HEK293 (cell line): ENCODE measurements around the gene SLC25A18.

Experiments
- CTCF ChIA-PET: fragments of 350-600 bp; formaldehyde crosslinking; extraction: SDS; loops from one replicate; lab custom pipeline; 2021; ENCODE audit warnings: antibody characterized with exemption; lab: Yijun Ruan, JAX
- POLR2A ChIA-PET: fragments of 300-600 bp; formaldehyde crosslinking; extraction: SDS; loops from one replicate; lab custom pipeline; 2020; ENCODE audit warnings: antibody characterized with exemption, inconsistent platforms; lab: Yijun Ruan, JAX
- H3K27ac ChIP-seq: fragments of 200-500 bp; sonication (Bioruptor generic); 2 replicates; pipeline ENCODE4 v1.5.1; 2014; ENCODE audit warnings: low read depth, low read length, control low read depth, inconsistent platforms; ENCODE audit errors: extremely low read depth
- H3K36me3 ChIP-seq, 2 experiments: fragments of 200-500 bp in 1 of 2; sonication (Bioruptor generic) in 1 of 2; 1 replicate in 1 of 2; 2 replicates in 1 of 2; pipeline ENCODE4 v1.5.1; 2014 to 2017; ENCODE audit warnings: inconsistent platforms in 2 of 2, low read length in 2 of 2; ENCODE audit not compliant: control insufficient read depth in 2 of 2, insufficient read depth in 1 of 2
- H3K4me1 ChIP-seq: fragments of 200-500 bp; sonication (Bioruptor generic); 2 replicates; pipeline ENCODE4 v1.5.1; 2014; ENCODE audit warnings: mild to moderate bottlenecking, low read length, inconsistent platforms; ENCODE audit not compliant: control insufficient read depth, insufficient read depth
- H3K4me3 ChIP-seq: 2 replicates; pipeline ENCODE4 v1.5.1; 2011; ENCODE audit warnings: low read depth, mild to moderate bottlenecking, control low read depth, low read length, moderate library complexity
- H3K9me3 ChIP-seq: fragments of 200-500 bp; sonication (Bioruptor generic); 2 replicates; pipeline ENCODE4 v1.5.1; 2014; ENCODE audit warnings: low read depth, low read length, inconsistent platforms; ENCODE audit not compliant: control insufficient read depth, insufficient read depth
- BCL11B ChIP-seq: fragments of 450-650 bp; formaldehyde crosslinking; IDR thresholded peaks from 2 replicates; pipeline ENCODE4 v1.5.1; 2016; ENCODE audit warnings: low read depth, missing biosample characterization, missing genetic modification characterization
- CTCF ChIP-seq: fragments of 450-650 bp; formaldehyde crosslinking; IDR thresholded peaks from 2 replicates; pipeline ENCODE4 v1.5.1; 2016; ENCODE audit warnings: missing biosample characterization, missing genetic modification characterization
- GFI1B ChIP-seq: fragments of 450-650 bp; formaldehyde crosslinking; IDR thresholded peaks from 2 replicates; pipeline ENCODE4 v1.5.1; 2016; ENCODE audit warnings: missing biosample characterization, missing genetic modification characterization
- MYNN ChIP-seq: fragments of 450-650 bp; formaldehyde crosslinking; IDR thresholded peaks from 2 replicates; pipeline ENCODE4 v1.5.1; 2016; ENCODE audit warnings: missing biosample characterization, missing genetic modification characterization, borderline replicate concordance
- PRDM10 ChIP-seq: fragments of 450-650 bp; formaldehyde crosslinking; IDR thresholded peaks from 2 replicates; pipeline ENCODE4 v1.5.1; 2016; ENCODE audit warnings: missing biosample characterization, missing genetic modification characterization
- RBAK ChIP-seq: fragments of 450-650 bp; formaldehyde crosslinking; IDR thresholded peaks from 2 replicates; pipeline ENCODE4 v1.5.1; 2016; ENCODE audit warnings: missing biosample characterization, missing genetic modification characterization
- SP2 ChIP-seq: fragments of 450-650 bp; formaldehyde crosslinking; IDR thresholded peaks from 2 replicates; pipeline ENCODE4 v1.5.1; 2016; ENCODE audit warnings: missing biosample characterization, missing genetic modification characterization
- SP7 ChIP-seq: fragments of 450-650 bp; formaldehyde crosslinking; IDR thresholded peaks from 2 replicates; pipeline ENCODE4 v1.5.1; 2016; ENCODE audit warnings: missing biosample characterization, missing genetic modification characterization
- TRIM28 ChIP-seq: IDR thresholded peaks from 2 replicates; pipeline ENCODE4 v1.6.1; 2011; ENCODE audit warnings: low read length, control low read depth, borderline replicate concordance
- WT1 ChIP-seq: fragments of 450-650 bp; formaldehyde crosslinking; IDR thresholded peaks from 2 replicates; pipeline ENCODE4 v1.5.1; 2016; ENCODE audit warnings: missing biosample characterization, missing genetic modification characterization
- ZBTB1 ChIP-seq: fragments of 450-650 bp; formaldehyde crosslinking; IDR thresholded peaks from 2 replicates; pipeline ENCODE4 v1.5.1; 2016; ENCODE audit warnings: missing biosample characterization, missing genetic modification characterization
- ZFHX2 ChIP-seq: fragments of 450-650 bp; formaldehyde crosslinking; conservative IDR thresholded peaks from 2 replicates; pipeline ENCODE4 v1.5.1; 2016; ENCODE audit warnings: missing biosample characterization, missing genetic modification characterization
- ZIC2 ChIP-seq: fragments of 450-650 bp; formaldehyde crosslinking; IDR thresholded peaks from 2 replicates; pipeline ENCODE4 v1.5.1; 2016; ENCODE audit warnings: missing biosample characterization, missing genetic modification characterization
- ZNF112 ChIP-seq: fragments of 450-650 bp; formaldehyde crosslinking; IDR thresholded peaks from 2 replicates; pipeline ENCODE4 v1.5.0; 2017; ENCODE audit warnings: missing biosample characterization, missing genetic modification characterization
- ZNF16 ChIP-seq: fragments of 450-650 bp; formaldehyde crosslinking; IDR thresholded peaks from 2 replicates; pipeline ENCODE4 v1.5.1; 2016; ENCODE audit warnings: low read depth, missing biosample characterization, missing genetic modification characterization
- ZNF274 ChIP-seq, 2 experiments: fragments of 200-500 bp in 1 of 2; fragments of 450-650 bp in 1 of 2; sonication (Bioruptor generic) in 1 of 2; formaldehyde crosslinking in 1 of 2; IDR thresholded peaks; 2 replicates each; pipeline versions ENCODE4 v1.5.1 to v1.6.1; 2014 to 2016; ENCODE audit warnings: borderline replicate concordance in 1 of 2, inconsistent platforms in 1 of 2, low read length in 1 of 2, missing biosample characterization in 1 of 2, missing genetic modification characterization in 1 of 2
- ZNF404 ChIP-seq: fragments of 450-650 bp; formaldehyde crosslinking; IDR thresholded peaks from 2 replicates; pipeline ENCODE4 v1.5.1; 2017; ENCODE audit warnings: missing biosample characterization, missing genetic modification characterization

SLC25A18 gene

GRCh38 chr22:17562906-17563870 is at the start of gene SLC25A18:
Gene SLC25A18 (plus strand): TSS chr22:17563498. CDS start chr22:17579945, 16,447 bp downstream.
- ChIA-PET POLR2A (interaction anchor here (0.6 kb wide), 1 partner anchor 9 kb away, joined by 3 read pairs; no protein-coding TSS in a partner anchor), CTCF (interaction anchor here (1.2 to 1.5 kb wide), 2 partner anchors 43 to 513 kb away, joined by 3 read pairs; no protein-coding TSS in a partner anchor)
- no peak within 1 kb of the TSS for H3K27ac ChIP-seq
- peaks cover 0 to 3% of the 10 kb centered on the region in 2 experiments; a peak in 1 of 3 replicates for H3K36me3 ChIP-seq
- H3K4me1 ChIP-seq = no peaks in the 10 kb centered on the region
- H3K9me3 ChIP-seq = no peaks in the 10 kb centered on the region
- no peak within 1 kb of the TSS for H3K4me3 ChIP-seq
- no peak for TF ChIP-seq WT1
- TF ChIP-seq ZIC2 (tag by site-specific recombination) = 0 out of 2 replicates have a peak, but pooled peaks have one; percentile 13
- no peak for TF ChIP-seq ZNF112 (tag by site-specific recombination)

GRCh38 chr22:17513612-17514011 is 49.7 kb upstream of the SLC25A18 start:
- TF ChIP-seq SP2 (tag by site-specific recombination) (no peak), PRDM10 (tag by site-specific recombination) (no peak), GFI1B (tag by site-specific recombination) (no peak), MYNN (tag by site-specific recombination) (no peak), ZFHX2 (tag by site-specific recombination) (no peak), BCL11B (tag by site-specific recombination) (no peak), ZNF274 (IDR thresholded peaks at IDR 0.05; ENCODE audit: low read length) (no peak), ZNF274 (tag by site-specific recombination; IDR thresholded peaks at IDR 0.05; ENCODE audit: borderline replicate concordance) (no peak), SP7 (tag by site-specific recombination) (no peak), RBAK (tag by site-specific recombination) (no peak), WT1 (no peak), ZNF16 (tag by site-specific recombination) (no peak), ZBTB1 (tag by site-specific recombination) (no peak), CTCF (tag by site-specific recombination) (no peak), TRIM28 (no peak), ZNF404 (tag by site-specific recombination) (no peak)
- H3K9me3 ChIP-seq = no peaks in the 10 kb centered on the region
- peaks cover 0 to 11% of the 10 kb centered on the region in 2 experiments; a peak in 2 of 3 replicates for H3K36me3 ChIP-seq
- H3K4me1 ChIP-seq = no peaks in the 10 kb centered on the region
- POLR2A ChIA-PET = no interaction called here
- H3K27ac ChIP-seq = no peak overlapping the region
- CTCF ChIA-PET = interaction anchor here (1.0 to 1.9 kb wide), 3 partner anchors 12 to 439 kb away, joined by 4 to 9 read pairs (median 6); no protein-coding TSS in a partner anchor
- no peak overlapping the region for H3K4me3 ChIP-seq
